HG03095 (cell line): ENCODE measurements around the gene REC114.
"Not testable (repeated sequence)": the region's sequence is repeated elsewhere in the genome, so short reads cannot be mapped to it uniquely, and the experiment has no call there.

Source experiments
- ATAC-seq: cut with Tn5 transposase; IDR thresholded peaks from one replicate; pipeline ENCODE4 v1.9.1; 2021; ENCODE audit warnings: moderate library complexity; ENCODE audit not compliant: unreplicated experiment

The REC114 gene

GRCh38 chr15:73522011-73522410, 79.0 kb downstream of the REC114 start:
- no peak for ATAC-seq

DNA sequence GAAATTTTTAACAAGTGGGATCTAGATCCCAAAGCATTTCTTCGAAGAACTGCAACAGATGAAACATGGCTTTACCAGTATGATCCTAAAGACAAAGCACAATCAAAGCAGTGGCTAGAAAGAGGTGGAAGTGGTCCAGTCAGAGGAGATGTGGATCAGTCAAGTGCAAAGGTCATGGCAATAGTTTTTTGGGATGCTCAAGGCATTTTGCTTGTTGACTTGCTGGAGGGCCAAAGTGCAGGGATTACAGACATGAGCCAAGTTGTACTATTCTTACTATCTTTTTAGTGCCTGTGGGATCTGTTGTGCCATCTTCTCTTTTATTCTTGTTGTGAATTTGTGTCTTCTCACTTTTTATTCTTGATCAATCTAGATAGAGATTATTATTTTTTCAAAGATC, 82.0 kb downstream of the REC114 start:
- ATAC-seq = no peak

GRCh38 chr15:73527598-73527997, 84.6 kb downstream of the REC114 start:
- ATAC-seq = no peak

- ATAC-seq = no peak
Observed at GRCh38 chr15:73530649-73531048, 87.7 kb downstream of the REC114 start.

GRCh38 chr15:73538123-73538522, 95.2 kb downstream of the REC114 start:
- ATAC-seq = no peak

GRCh38 chr15:73538563-73539211, 95.7 kb downstream of the REC114 start:
- no peak for ATAC-seq

GRCh38 chr15:73539212-73540128, 96.5 kb downstream of the REC114 start:
- ATAC-seq = no peak

GRCh38 chr15:73540161-73540560, 97.2 kb downstream of the REC114 start:
- ATAC-seq = no peak

- ATAC-seq = no peak
Observed at GRCh38 chr15:73541479-73541878, 98.5 kb downstream of the REC114 start.

DNA sequence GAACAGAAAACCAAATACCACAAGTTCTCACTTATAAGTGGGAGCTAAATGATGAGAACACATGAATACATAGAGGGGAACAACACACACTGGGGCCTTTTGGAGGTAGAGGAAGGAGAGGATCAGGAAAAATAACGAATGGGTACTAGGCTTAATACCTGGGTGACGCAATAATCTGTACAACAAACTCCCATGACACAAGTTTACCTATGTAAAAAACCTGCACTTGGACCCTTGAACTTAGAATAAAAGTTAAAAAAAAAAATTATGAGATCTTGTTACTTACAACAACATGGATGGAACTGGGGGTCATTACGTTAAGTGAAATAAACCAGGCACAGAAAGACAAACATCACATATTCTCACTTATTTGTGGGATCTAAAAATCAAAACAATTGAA, 106.0 kb downstream of the REC114 start:
- not testable (repeated sequence) for ATAC-seq

DNA sequence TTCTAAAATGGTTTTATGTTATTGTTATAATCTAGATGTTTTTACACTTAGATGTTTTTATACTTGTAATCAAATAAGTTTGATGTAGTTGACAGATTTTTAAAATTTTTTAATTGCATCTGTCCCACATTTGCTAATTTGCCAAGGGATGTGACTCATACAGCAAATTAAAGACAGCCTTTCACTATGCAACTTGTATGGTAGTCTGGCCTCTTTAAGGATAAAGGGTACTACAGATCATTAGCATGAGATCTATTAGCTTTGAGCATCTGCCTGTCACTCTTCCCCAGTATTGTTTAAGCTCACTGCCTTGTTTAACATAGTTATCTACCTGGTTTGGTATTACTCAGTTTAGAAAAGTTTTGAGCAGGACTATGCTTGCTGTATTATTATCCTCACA, 107.2 kb downstream of the REC114 start:
- no peak for ATAC-seq

DNA sequence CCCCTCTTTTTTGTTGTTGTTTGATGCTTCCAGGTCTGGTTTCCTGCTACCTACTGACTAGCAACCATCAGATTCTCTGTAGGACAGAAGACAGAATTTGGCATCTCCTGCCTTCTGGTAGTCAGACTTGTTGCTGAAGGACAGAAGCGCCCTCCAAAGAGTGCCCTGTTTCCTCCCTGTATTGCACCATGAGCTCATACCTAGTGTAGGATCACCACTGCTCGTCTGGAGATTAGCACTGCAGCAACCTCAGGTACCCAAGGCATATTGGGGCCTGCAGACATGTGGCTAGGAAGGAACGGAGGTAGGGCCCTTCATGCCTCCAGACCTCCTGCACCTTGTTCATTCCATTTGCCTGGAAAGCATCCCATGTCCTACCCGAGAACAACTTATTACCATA, 112.1 kb downstream of the REC114 start:
- no peak for ATAC-seq

- no peak for ATAC-seq
Observed at GRCh38 chr15:73558529-73558928, 115.6 kb downstream of the REC114 start.

DNA sequence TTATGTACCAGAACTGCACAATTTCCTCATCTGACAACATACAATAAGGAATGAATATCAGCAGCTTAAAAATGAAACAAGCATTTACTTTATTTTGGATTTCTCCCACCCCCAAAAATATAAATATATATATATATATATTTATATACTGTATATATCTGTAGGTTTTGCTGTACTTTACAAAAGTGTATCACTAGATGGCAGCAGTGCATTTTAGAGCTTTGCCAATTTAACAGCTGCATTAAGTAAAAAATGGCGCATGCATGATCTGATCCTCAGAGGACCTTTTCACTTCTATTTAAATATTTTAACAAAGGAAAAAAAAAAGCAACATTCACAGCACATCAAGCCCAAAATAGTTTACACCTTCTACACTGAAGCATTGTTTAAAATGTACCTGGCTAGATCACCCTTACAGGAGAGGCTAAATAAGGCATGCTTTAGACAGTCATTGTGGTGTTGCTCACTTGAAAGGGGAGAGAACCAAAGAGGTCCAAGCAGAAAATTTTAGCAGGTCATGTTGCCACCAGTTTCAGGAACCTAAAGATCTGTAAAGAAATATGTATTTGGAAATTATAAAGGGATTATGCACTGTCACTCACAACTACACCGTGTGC, 117.6 kb downstream of the REC114 start:
- no peak for ATAC-seq

DNA sequence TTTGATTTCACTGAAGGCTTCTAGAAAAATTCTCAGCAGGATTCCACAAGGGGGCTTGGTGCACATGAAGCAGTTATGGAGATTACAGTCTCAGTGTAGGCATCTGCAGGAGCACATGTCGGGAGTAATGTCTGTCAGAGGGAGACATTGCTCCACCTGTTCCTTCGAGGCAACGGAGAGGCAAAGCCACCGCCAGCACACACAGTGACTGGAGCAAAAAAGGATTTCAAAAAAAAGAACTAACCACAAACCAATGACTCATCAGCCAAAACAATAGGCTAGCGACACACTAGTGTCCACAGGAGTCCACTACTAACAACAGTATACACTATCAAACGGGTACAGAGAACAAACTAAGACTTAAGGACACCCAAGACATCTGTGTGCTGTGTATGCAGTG, 121.3 kb downstream of the REC114 start:
- ATAC-seq = no peak

DNA sequence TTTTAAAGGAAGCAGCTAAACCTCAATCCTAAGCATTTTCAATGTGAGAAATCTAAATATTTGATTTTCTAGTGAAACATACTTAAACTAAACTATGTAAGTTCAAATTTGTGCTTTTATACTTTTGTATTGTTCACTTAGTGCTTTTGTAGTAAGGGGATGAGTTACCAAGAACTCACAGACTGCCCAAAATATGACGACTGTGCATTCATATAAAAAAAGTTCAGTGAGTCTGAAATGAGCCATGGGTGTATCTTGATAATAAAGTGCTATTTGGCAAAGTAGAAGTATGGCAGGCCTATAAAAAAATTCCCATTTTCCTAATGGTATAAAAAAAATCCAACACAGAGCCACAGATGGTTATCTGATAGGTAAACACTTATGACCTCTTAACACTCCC, 124.1 kb downstream of the REC114 start:
- ATAC-seq = no peak

DNA sequence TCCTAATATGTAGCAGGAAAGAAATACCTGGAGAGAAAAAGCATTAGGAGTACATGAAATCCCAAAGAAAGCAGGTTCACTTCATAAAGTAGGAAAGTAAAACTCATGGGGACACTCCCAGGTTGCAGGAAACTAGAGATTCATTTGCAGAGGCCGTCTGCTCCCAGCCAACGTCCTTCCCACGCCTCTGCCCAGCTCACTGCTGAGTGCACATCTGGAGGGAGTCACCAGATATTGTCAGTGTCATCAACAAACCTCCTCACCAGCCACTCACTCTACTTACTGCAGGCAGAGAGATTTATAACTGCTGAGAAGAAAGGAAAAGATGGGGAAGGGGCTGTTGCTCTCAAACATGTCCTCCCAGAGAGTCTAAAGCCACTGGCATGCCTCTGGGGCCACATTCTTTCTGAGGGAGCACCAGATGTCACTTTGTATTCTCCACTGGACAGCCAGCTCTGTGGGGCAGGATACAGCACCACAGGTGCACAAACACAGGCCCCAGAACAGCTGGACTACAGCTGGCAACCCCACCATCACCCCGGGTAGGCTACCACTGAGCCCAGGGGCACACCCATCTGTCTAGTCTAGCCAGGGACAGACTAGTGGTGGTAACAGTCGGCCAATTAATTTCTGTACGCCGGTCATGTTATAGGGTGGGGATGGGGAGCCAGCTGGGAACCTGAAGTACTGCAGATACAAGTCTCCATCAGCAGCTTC, 125.8 kb downstream of the REC114 start:
- no peak for ATAC-seq

- ATAC-seq = no peak
Observed at GRCh38 chr15:73569361-73569760, 126.4 kb downstream of the REC114 start.

DNA sequence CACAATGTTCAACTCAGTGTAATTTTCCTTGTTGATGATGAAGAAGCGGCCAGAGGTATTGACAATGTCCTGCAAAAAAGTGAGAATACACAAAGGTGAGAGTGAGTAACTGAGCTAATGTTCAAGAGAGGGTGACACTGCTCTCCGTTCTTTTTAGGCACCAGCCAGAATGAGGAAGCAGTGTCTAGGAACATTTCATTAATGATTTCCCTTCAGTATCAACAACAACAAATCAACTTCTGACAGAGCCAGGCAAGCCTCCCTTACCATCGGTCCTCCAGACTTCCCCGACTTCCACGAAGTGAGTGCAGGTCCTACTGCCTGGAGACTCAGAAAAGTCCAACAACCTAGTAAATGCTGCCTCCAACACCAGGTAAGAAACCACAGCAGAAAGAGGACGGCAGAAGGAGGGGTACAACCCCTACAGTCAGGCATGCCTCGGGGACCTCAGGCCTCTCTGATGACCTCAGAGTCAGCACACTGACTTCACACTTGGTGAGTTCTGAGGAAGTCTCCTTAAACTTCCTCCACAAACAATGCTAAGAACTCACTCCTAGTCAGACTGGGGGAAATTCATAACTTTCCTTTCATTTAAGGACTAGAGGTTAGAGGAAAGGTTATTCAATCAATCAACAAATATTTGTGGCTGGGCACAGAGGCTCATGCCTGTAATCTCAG, 127.5 kb downstream of the REC114 start:
- no peak for ATAC-seq

DNA sequence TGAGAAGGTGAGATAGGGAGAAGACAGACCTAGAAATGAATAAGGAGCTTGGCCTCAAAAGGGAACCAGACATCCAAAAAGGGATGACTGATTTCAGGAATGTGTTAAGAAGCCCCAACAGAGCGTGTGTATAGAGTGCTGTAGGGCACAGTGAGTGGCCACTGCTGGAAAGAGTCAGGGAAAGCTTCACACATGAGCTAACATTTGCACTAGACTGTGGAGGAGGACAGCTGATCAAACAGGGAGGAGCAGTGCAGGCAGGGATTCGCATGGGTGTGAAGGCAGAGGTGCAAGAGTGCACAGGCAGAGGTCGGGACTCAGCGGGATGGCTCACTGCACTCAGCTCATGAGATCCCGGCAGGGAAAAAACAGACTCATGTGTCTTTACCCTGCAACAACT, 128.4 kb downstream of the REC114 start:
- ATAC-seq = no peak

DNA sequence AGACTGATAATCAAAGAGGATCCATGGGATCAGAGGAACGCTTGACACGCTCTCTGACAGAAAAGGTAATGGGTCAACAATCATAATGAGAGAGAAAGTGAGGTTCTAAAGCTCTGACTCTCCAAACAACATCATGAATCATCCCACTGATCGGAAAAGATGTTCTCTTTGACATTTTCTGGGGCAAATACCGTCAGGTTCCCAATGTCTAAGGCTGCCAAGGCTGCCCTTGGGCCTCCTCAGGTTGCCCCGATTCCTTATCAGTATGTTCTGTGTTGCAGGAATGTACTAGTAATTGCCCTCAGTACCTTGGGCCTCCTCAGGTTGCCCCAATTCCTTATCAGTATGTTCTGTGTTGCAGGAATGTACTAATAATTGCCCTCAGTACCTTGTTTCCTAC, 129.3 kb downstream of the REC114 start:
- ATAC-seq = no peak
